Left ventricle myocardium superior (tissue), 1 donor: ENCODE measurements around the gene MYRIP. TPM values are rescaled to one million over a fixed set of nuclear protein-coding genes. Genes with fewer than 3 reads are reported as not detected.
A peak's percentile ranks its signal among the peaks of the same experiment; 100 is the strongest.

ENCODE experiments used
- ATAC-seq: fragments of 200-7000 bp; cut with Tn5 transposase; one replicate; pipeline ENCODE4 v1.9.1; 2020; ENCODE audit warnings: mild to moderate bottlenecking, moderate library complexity
- DNase-seq: peaks from one replicate; pipeline ENCODE4 v3.0.0-alpha.2; 2020
- intact Hi-C: fragments of 100-400 bp; cut with micrococcal nuclease; formaldehyde crosslinking; loops from one replicate; pipeline ENCODE4 v1.11.0; 2022
- total RNA-seq: library from RNA; stranded (reverse); fragmentation: NEBNext Ultra II Directional; extraction: Animal tissue kit (Norgen Biotek cat#: 25700); gene quantifications from one replicate; pipeline ENCODE4 v1.2.1, GENCODE V29; 2021
- donor health status: DM: no; HTN: yes; CAD: no; lungs with severe emphysema.

The MYRIP gene
- total RNA-seq, 1 donor from 2014 or later = 0.84 TPM

DNA sequence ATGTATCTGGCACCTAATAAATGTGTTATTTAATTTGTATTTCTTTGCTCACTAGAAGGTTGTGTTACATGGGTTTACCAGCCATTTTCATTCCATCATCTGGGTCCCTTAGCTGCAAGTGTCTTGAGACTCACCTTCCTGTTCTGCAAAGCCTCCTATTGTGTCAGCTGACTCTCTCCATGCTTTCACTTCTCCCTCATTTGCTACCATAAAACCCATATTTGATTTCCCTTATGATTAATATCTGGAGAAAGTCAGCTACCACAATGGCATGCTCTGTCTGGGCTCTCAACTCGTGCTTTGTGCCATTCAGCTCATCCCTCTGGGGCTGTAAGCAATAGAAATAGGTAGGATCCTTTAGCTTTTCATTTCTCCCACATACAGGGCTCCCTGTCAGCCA lies 420.6 kb downstream of the MYRIP start:
- DNase-seq (no peak), ATAC-seq (no peak)
- intact Hi-C loops = no loop called here

DNA sequence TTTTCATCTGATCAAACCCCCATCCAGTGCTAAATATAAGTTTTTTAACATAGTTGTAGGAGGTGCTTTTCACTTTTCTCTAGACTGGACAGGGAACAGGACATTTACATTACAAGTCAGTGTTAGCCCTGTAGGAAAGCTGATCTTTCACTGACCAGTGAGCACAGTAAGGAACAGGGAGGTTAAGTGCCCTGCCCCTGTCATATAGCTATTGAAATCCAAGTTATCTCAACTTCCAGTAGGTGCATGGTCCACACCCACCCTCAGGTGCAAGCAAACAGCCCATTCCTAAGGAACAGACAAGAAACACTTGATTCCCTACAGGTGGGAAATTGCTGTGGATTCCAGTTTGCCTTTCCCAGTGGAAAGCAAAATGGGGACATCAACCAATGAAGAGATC lies 421.0 kb downstream of the MYRIP start:
- DNase-seq = no peak
- intact Hi-C loops = no loop called here
- no peak for ATAC-seq

DNA sequence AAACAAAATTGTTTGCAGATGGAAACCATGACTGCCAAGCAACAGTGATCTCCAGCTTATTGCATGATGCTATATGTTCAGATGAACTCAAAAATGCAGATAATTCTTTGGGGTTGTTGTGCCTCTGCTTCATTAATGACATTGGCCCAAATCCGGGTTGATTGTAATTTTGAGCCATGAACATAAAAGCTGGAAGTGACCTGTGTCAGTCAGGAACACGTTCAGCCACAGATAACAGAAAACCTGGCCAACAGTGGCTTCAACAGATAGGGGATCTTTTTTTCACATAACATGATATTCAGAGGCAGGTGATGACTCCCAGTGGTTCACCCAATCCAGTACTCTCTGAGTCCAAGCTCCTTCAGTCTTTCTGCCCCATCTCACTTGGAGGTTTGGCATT lies 423.2 kb downstream of the MYRIP start:
- intact Hi-C loops = no loop called here
- DNase-seq (no peak), ATAC-seq (no peak)

DNA sequence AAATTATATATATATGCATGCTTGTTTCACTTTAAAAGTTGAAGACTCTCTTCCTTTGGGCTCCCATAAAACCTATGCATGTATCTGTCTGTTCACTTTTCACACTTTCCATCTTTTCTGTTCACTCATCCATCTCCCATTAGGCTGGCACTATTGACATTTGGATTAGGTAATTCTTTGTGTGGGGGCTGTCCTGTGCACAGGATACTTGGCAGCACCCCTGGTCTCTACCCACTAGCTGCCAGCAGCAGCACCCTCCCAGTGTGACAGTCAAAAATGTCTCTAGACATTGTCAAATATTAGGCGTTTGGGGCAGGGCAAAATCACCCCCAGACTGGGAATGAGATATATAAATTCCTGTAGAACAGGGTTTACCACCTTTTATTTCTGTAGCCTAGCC lies 427.8 kb downstream of the MYRIP start:
- DNase-seq (no peak), ATAC-seq (no peak)
- intact Hi-C loops = no loop called here

- DNase-seq = peak; percentile 55
- intact Hi-C loops = no loop called here
- peak; percentile 96 for ATAC-seq
These were observed 428.6 kb downstream of the MYRIP start for GRCh38 chr3:40237889-40238571.

GRCh38 chr3:40240921-40241320 lies 431.5 kb downstream of the MYRIP start:
- ATAC-seq = no peak
- DNase-seq = no peak
- intact Hi-C loops = no loop called here

DNA sequence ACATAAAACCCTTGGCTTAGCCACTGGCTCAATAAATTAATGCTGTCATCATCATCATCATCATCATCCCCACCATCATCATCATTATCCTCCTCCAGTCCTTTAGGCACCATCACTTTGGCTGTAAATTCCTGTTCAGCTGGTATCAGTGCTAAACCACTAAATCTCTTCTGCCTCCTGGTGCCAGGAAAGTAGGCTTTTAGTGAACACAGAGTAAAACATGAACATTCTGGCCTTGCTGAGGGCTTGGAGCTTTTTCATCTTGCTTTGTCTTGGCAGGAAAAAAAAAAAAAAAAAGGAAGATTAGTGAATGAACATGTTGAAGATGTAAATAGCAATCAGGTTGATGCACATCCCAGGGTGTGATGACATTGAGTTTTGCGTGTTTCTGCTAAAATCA lies 432.8 kb downstream of the MYRIP start:
- ATAC-seq = no peak
- no peak for DNase-seq
- intact Hi-C loops = no loop called here

- DNase-seq = no peak
- no peak for ATAC-seq
- intact Hi-C loops = no loop called here
These were observed 433.2 kb downstream of the MYRIP start for GRCh38 chr3:40242638-40243037.

DNA sequence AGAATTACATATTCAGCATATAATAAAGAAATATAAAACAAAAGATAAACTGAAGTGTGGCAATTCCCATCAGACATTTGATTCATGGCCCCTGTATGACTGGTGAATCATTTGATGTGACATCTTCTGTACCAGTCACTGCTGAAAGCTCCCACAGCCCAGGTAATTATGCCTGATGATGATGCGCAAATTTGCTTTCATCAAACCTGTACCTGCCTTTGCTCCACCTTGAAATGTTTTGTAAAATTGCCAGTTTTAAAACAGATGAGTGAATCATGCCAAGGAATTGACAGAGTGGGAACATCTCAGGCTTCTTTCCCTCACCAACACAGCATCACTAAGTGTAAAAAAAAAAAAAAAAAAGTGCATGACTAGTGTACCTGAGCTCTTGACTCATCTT lies 433.6 kb downstream of the MYRIP start:
- intact Hi-C loops = no loop called here
- no peak for ATAC-seq
- DNase-seq = no peak

DNA sequence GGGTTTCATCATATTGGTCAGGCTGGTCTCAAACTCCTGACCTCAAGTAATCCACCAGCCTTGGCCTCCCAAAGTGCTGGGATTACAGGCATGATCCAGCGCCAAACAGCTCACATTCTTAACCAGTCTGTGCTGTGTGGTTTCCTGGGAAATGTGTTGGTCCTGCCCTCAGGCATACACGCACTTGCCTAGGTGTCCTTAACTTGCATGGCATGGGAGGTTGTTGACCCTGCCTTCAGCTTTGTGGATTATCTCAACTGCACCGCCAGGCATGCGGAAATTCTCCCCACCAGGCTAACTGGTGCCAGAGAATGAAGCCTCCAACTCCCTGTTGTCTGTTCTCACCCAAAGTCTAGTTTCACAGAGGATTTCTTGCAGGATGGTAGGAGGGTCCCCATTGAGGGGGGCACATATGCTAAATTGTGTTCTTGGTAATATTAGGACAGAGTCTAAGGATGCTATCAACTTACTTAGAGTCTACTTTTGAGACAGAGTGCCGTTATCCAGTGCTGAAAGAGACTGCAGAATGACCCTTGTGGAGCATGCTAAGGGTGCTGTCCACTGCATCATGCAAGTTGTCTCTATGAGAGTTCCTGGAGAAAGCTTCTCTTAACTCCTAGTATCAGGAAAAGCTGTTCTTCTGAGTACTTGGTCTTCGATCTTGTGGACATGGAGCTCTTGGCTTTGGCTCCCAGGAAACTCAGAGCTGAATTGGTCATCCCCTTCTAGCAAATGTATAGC lies 438.5 kb downstream of the MYRIP start:
- intact Hi-C loops = no loop called here

GRCh38 chr3:40248591-40248990 lies 439.2 kb downstream of the MYRIP start:
- peak; percentile 13 for ATAC-seq
- no peak for DNase-seq
- intact Hi-C loops = no loop called here

More for the DNA sequence above, 438.5 kb downstream of the MYRIP start:
- DNase-seq (no peak), ATAC-seq (peak; percentile 30)

DNA sequence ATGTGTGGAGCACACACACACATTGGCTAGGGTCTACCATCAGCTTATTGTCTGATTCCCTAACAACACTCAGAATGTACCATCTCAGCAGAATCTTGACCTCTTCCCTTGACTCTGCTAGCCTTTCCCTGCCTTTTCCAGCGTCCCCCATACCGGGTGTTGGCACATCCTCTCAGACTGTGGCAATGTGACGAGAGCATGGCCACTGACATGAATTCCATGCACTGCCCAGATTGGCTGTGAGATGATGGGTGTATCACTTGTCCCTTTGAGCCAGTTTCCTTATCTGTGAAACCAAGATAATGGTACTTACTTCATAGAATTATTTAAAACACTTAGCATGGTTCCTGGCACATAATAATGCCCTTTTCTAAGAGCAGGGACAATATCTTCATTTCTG lies 439.8 kb downstream of the MYRIP start:
- intact Hi-C loops = no loop called here
- DNase-seq (no peak), ATAC-seq (peak; percentile 94)

GRCh38 chr3:40254491-40254890 lies 445.1 kb downstream of the MYRIP start:
- ATAC-seq (no peak), DNase-seq (no peak)
- intact Hi-C loops = no loop called here

GRCh38 chr3:40254891-40255290 lies 445.5 kb downstream of the MYRIP start:
- ATAC-seq (no peak), DNase-seq (no peak)
- intact Hi-C loops = no loop called here

DNA sequence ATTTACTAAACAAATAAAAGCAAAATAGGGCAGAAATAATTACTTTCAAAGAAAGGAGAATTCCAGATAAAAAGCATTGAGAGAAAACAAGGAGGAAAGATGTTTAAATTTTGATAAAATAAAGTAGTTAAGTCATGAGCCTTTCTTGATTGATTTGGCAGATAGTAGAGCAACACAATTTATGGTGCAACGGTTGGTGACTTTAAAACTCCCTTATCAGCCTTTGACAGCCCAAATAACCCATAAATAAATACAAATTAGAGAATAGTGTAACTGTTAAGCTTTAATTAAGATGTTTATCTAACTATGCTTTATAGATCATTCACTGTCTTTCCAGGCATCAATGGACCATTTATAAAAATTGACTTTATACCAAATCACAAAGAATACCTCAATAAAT lies 446.1 kb downstream of the MYRIP start:
- no peak for DNase-seq
- ATAC-seq = no peak
- intact Hi-C loops = no loop called here

DNA sequence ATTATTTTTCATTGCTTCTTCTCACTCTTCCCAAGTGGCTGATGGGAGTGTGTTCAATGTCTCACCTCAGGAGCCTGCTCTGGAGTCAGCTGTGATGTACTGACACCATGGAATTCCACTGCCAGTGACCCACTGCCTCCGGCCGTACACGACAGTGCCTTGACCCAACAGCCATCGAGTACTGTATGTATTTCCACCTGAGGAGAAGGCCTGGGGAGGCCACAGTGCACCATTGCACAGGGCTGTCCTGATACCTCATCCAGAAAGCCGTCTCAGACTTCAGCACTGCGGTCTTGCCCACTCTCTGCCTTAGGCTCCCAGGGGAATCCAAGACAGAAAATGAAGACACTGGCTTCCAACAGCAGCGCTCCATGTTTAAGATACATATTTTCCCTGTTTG lies 448.7 kb downstream of the MYRIP start:
- ATAC-seq = no peak
- DNase-seq = no peak
- intact Hi-C loops = no loop called here

DNA sequence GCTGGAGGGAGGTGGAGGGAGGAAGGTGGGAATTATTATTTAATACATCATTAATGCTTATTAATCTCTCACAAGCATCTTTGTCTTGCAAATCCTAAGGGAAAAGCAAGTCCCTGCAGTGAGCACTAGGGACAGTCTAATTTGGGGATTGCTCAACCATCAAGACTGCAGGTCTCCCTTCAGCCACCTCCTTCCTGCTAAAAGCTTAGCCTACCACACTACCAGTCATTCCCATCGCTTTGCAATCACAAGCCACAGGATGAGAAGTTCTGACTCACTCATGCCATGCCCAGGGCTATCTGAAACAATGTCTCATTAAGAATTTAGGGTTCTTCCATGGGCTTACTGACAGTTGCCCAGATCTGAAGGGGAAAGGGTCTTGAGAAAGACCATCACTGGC lies 449.1 kb downstream of the MYRIP start:
- DNase-seq (no peak), ATAC-seq (no peak)
- intact Hi-C loops = no loop called here

- ATAC-seq = no peak
- DNase-seq = no peak
- intact Hi-C loops = no loop called here
These were observed 452.9 kb downstream of the MYRIP start for GRCh38 chr3:40262331-40262730.

DNA sequence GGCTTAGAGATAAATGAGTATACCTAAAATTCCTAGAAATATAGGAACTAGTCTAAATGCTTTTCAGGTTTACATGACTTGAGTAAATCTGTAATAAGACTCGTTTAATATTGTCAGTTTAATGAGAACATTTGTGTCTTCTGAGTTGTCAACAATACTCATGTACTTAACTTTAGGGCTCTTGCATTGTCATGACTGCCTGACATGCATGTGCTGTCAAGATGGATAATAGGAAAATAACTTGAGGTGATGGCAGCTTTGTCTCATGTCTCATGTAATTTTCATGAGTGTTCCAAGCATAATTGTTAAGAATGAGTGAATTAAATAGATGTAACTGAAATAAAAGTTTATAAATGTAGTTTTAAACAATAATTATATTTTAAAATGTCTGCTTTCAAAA lies 455.0 kb downstream of the MYRIP start:
- ATAC-seq (no peak), DNase-seq (no peak)
- intact Hi-C loops = no loop called here

DNA sequence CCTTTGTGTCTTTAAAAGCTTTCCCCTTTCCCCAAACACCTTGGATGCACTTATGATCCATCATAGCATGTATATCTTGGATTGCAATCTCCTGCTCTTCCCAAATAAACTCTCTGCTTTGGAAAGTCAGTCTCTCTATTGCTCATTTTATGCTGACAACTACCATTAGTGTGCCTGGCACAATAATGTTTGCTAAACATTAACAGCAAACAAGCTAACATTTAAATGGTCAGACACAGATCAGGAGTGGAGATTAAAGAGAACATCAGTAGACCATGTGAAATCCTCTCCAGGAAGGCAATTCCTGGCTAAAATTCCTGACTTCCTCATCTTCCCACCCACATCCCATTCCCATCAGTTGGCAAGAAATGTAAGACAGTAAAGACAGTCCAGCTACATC lies 455.8 kb downstream of the MYRIP start:
- no peak for ATAC-seq
- no peak for DNase-seq
- intact Hi-C loops = no loop called here
